Measurements from ENCODE around the gene ENDOV. TPM values are rescaled to one million over a fixed set of nuclear protein-coding genes. Genes with fewer than 3 reads are reported as not detected.

ENDOV gene
- total RNA-seq, 1 donor from 2014 or later = 9.7 TPM

- Histone ChIP-seq H3K27me3 (peaks cover 24% of the 10 kb centered on the region), H3K27ac (no peak overlapping the region), H4K20me1 (ENCODE audit: low read depth) (peaks cover 23% of the 10 kb centered on the region), H3K36me3 (no peaks in the 10 kb centered on the region), H3K79me2 (ENCODE audit: low read depth) (no peaks in the 10 kb centered on the region), H3K9me3 (ENCODE audit: low read depth) (no peaks in the 10 kb centered on the region), H3K4me1 (no peaks in the 10 kb centered on the region), H3F3A (ENCODE audit: low read depth) (peaks cover 1% of the 10 kb centered on the region), H3K4me2 (no peak overlapping the region), H3K4me3 (no peak overlapping the region), H3K9ac (no peak overlapping the region), H2AFZ (replicated peaks) (no peak overlapping the region)
- Mint-ChIP-seq H3K27me3 (ENCODE audit: insufficient read depth, low read depth) (peaks cover 18% of the 10 kb centered on the region), H3K4me1 (peaks cover 9% of the 10 kb centered on the region), H3K9me3 (no peaks in the 10 kb centered on the region), H3K27ac (no peak overlapping the region), H3K36me3 (peaks cover 2% of the 10 kb centered on the region), H3K4me3 (no peak overlapping the region)
- no peak for DNase-seq (ENCODE audit: low spot score)
- TF ChIP-seq CTCF (IDR thresholded peaks at IDR 0.05) (no peak), EZH2 (IDR thresholded peaks at IDR 0.05) (no peak), EZH2phosphoT487 (IDR thresholded peaks at IDR 0.05) (no peak)
These were observed 30.8 kb downstream of the ENDOV start for GRCh38 chr17:80445726-80446110.

GRCh38 chr17:80446645-80447405 lies 31.9 kb downstream of the ENDOV start:
- Histone ChIP-seq H3K79me2 (ENCODE audit: low read depth) (no peaks in the 10 kb centered on the region), H3K4me3 (no peak overlapping the region), H4K20me1 (ENCODE audit: low read depth) (peaks cover 14% of the 10 kb centered on the region), H3K27ac (no peak overlapping the region), H3K9ac (no peak overlapping the region), H3K27me3 (peaks cover 24% of the 10 kb centered on the region), H2AFZ (replicated peaks) (no peak overlapping the region), H3K4me2 (no peak overlapping the region), H3F3A (ENCODE audit: low read depth) (no peaks in the 10 kb centered on the region), H3K36me3 (no peaks in the 10 kb centered on the region), H3K4me1 (no peaks in the 10 kb centered on the region), H3K9me3 (ENCODE audit: low read depth) (no peaks in the 10 kb centered on the region)
- no peaks in the 10 kb centered on the region for H3K9me3 Mint-ChIP-seq
- peaks cover 17% of the 10 kb centered on the region for H3K27me3 Mint-ChIP-seq (ENCODE audit: insufficient read depth, low read depth)
- no peak for TF ChIP-seq EZH2 (IDR thresholded peaks at IDR 0.05)
- TF ChIP-seq CTCF (IDR thresholded peaks at IDR 0.05) = no peak
- TF ChIP-seq EZH2phosphoT487 (IDR thresholded peaks at IDR 0.05) = no peak
- H3K27ac Mint-ChIP-seq = no peak overlapping the region
- no peak overlapping the region for H3K4me3 Mint-ChIP-seq
- H3K4me1 Mint-ChIP-seq = peaks cover 7% of the 10 kb centered on the region
- peaks cover 2% of the 10 kb centered on the region for H3K36me3 Mint-ChIP-seq
- no peak for DNase-seq (ENCODE audit: low spot score)

- Histone ChIP-seq H3K27ac (no peak overlapping the region), H3K36me3 (no peaks in the 10 kb centered on the region), H3K9me3 (ENCODE audit: low read depth) (no peaks in the 10 kb centered on the region), H3K27me3 (peaks cover 19% of the 10 kb centered on the region), H3K79me2 (ENCODE audit: low read depth) (no peaks in the 10 kb centered on the region), H3K4me3 (no peak overlapping the region), H3K4me2 (no peak overlapping the region), H4K20me1 (ENCODE audit: low read depth) (peaks cover 7% of the 10 kb centered on the region), H3K4me1 (no peaks in the 10 kb centered on the region), H3F3A (ENCODE audit: low read depth) (no peaks in the 10 kb centered on the region), H2AFZ (replicated peaks) (no peak overlapping the region), H3K9ac (no peak overlapping the region)
- Mint-ChIP-seq H3K36me3 (peaks cover 2% of the 10 kb centered on the region), H3K4me3 (no peak overlapping the region), H3K27me3 (ENCODE audit: insufficient read depth, low read depth) (peaks cover 10% of the 10 kb centered on the region), H3K4me1 (peaks cover 7% of the 10 kb centered on the region), H3K9me3 (no peaks in the 10 kb centered on the region), H3K27ac (no peak overlapping the region)
- TF ChIP-seq EZH2phosphoT487 (IDR thresholded peaks at IDR 0.05) (no peak), CTCF (IDR thresholded peaks at IDR 0.05) (no peak), EZH2 (IDR thresholded peaks at IDR 0.05) (no peak)
- no peak for DNase-seq (ENCODE audit: low spot score)
These were observed 32.8 kb downstream of the ENDOV start for GRCh38 chr17:80447790-80448189.
